Parathyroid adenoma (tissue), 2 donors: ENCODE measurements around the gene TRIM46.
A peak's percentile ranks its signal among the peaks of the same experiment; 100 is the strongest.
"Not testable (repeated sequence)": the region's sequence is repeated elsewhere in the genome, so short reads cannot be mapped to it uniquely, and the experiment has no call there.

Experiments
- H2AFZ ChIP-seq: fragments of 300-600 bp; sonication (generic); one replicate; pipeline ENCODE4 v1.7.0; 2017; ENCODE audit warnings: antibody characterized with exemption, mild to moderate bottlenecking
- H3K27ac ChIP-seq: fragments of 300-600 bp; sonication (generic); one replicate; pipeline ENCODE4 v1.7.0; 2017
- H3K27me3 ChIP-seq: fragments of 300-600 bp; sonication (generic); one replicate; pipeline ENCODE4 v1.7.0; 2017; ENCODE audit warnings: low read length; ENCODE audit not compliant: control insufficient read depth, insufficient read depth
- H3K36me3 ChIP-seq: fragments of 300-600 bp; sonication (generic); one replicate; pipeline ENCODE4 v1.7.0; 2017; ENCODE audit warnings: low read length; ENCODE audit not compliant: control insufficient read depth, insufficient read depth
- H3K4me1 ChIP-seq: fragments of 300-600 bp; sonication (generic); one replicate; pipeline ENCODE4 v1.7.0; 2017; ENCODE audit warnings: control low read depth
- H3K4me2 ChIP-seq: fragments of 300-600 bp; sonication (generic); one replicate; pipeline ENCODE4 v1.7.0; 2017; ENCODE audit warnings: low read length
- H3K4me3 ChIP-seq: fragments of 300-600 bp; sonication (generic); one replicate; pipeline ENCODE4 v1.7.0; 2017; ENCODE audit warnings: low read depth, low read length
- H3K79me2 ChIP-seq: fragments of 300-600 bp; sonication (generic); one replicate; pipeline ENCODE4 v1.7.0; 2017; ENCODE audit warnings: control low read depth
- H3K9ac ChIP-seq: fragments of 300-600 bp; sonication (generic); one replicate; pipeline ENCODE4 v1.7.0; 2017; ENCODE audit warnings: mild to moderate bottlenecking
- H3K9me3 ChIP-seq: fragments of 300-600 bp; sonication (generic); one replicate; pipeline ENCODE4 v1.7.0; 2017; ENCODE audit warnings: low read length; ENCODE audit not compliant: control insufficient read depth
- CTCF ChIP-seq: fragments of 300-600 bp; sonication (generic); IDR thresholded peaks from one replicate; pipeline ENCODE4 v1.7.0; 2017; ENCODE audit warnings: antibody characterized with exemption, mild to moderate bottlenecking
- donor health status: primary hyperparathyroidism.

TRIM46 gene

GRCh38 chr1:155209312-155209721 lies 35.7 kb downstream of the TRIM46 start:
- peak overlapping the region; percentile 77 for H3K4me3 ChIP-seq
- H3K4me1 ChIP-seq = peaks cover 4% of the 10 kb centered on the region
- H3K9me3 ChIP-seq = no peaks in the 10 kb centered on the region
- peak overlapping the region; percentile 69 for H3K4me2 ChIP-seq
- H3K27me3 ChIP-seq = no peaks in the 10 kb centered on the region
- TF ChIP-seq CTCF = no peak
- H3K36me3 ChIP-seq = no peaks in the 10 kb centered on the region
- no peaks in the 10 kb centered on the region for H3K79me2 ChIP-seq
- H3K27ac ChIP-seq = peak overlapping the region; percentile 99
- H2AFZ ChIP-seq = peak overlapping the region; percentile 81
- H3K9ac ChIP-seq = peak overlapping the region; percentile 94

- Histone ChIP-seq H3K27ac (no peak overlapping the region), H3K4me2 (no peak overlapping the region), H3K4me1 (peaks cover 4% of the 10 kb centered on the region)
These were observed 36.9 kb downstream of the TRIM46 start for GRCh38 chr1:155210314-155211104.

GRCh38 chr1:155211381-155212050 lies 37.9 kb downstream of the TRIM46 start:
- H3K27me3 ChIP-seq, H3K9me3 ChIP-seq, H2AFZ ChIP-seq, H3K4me3 ChIP-seq, H3K4me1 ChIP-seq, H3K4me2 ChIP-seq, H3K36me3 ChIP-seq, H3K9ac ChIP-seq, H3K27ac ChIP-seq, H3K79me2 ChIP-seq: not testable (repeated sequence)

More at GRCh38 chr1:155210314-155211104, 36.9 kb downstream of the TRIM46 start:
- no peak for TF ChIP-seq CTCF
- H2AFZ ChIP-seq = no peak overlapping the region
- no peaks in the 10 kb centered on the region for H3K27me3 ChIP-seq
- H3K9ac ChIP-seq = no peak overlapping the region
- H3K4me3 ChIP-seq = no peak overlapping the region
- no peaks in the 10 kb centered on the region for H3K36me3 ChIP-seq
- no peaks in the 10 kb centered on the region for H3K9me3 ChIP-seq
- H3K79me2 ChIP-seq = no peaks in the 10 kb centered on the region

- H3K9me3 ChIP-seq, H3K4me3 ChIP-seq, H3K27me3 ChIP-seq, H3K79me2 ChIP-seq, H3K9ac ChIP-seq, H2AFZ ChIP-seq, H3K4me2 ChIP-seq, H3K4me1 ChIP-seq, H3K36me3 ChIP-seq, H3K27ac ChIP-seq: not testable (repeated sequence)
These were observed 38.4 kb downstream of the TRIM46 start for GRCh38 chr1:155212051-155212440.

GRCh38 chr1:155214702-155215101 lies 41.1 kb downstream of the TRIM46 start:
- not testable (repeated sequence) for H3K4me1 ChIP-seq, H3K79me2 ChIP-seq, H3K9me3 ChIP-seq, H3K4me2 ChIP-seq, H3K27ac ChIP-seq, H3K9ac ChIP-seq, H3K27me3 ChIP-seq, H3K36me3 ChIP-seq, H2AFZ ChIP-seq, H3K4me3 ChIP-seq

GRCh38 chr1:155218854-155219591 lies 45.4 kb downstream of the TRIM46 start:
- Histone ChIP-seq H2AFZ (peak overlapping the region; percentile 59), H3K36me3 (no peaks in the 10 kb centered on the region), H3K4me3 (peak overlapping the region; percentile 9), H3K9ac (no peak overlapping the region), H3K27ac (no peak overlapping the region), H3K4me2 (peak overlapping the region; percentile 40), H3K79me2 (no peaks in the 10 kb centered on the region), H3K27me3 (no peaks in the 10 kb centered on the region), H3K4me1 (no peaks in the 10 kb centered on the region), H3K9me3 (no peaks in the 10 kb centered on the region)
- no peak for TF ChIP-seq CTCF
